Right lobe of liver (tissue), 4 donors: ENCODE results near the gene FGGY.

Source experiments
- POLR2A ChIP-seq: fragments of 450-650 bp; IDR thresholded peaks from one replicate; pipeline ENCODE4 v1.6.1; 2017; ENCODE audit warnings: antibody characterized with exemption, mild to moderate bottlenecking
- TF ChIP-seq, protein P1 (sequence below), 4 donors: fragments of 200-600 bp in 3 of 4; fragments of 450-650 bp in 1 of 4; IDR thresholded peaks; one replicate each; pipeline versions ENCODE4 v1.5.1 to v1.8.0; 2016 to 2022; ENCODE audit warnings: antibody characterized with exemption in 4 of 4, mild to moderate bottlenecking in 2 of 4
- donor health status: DM: no; HTN: no; CAD: no.
- donor health status: DM: no; HTN: no; CAD: no.
- donor health status: DM: no; HTN: yes; CAD: no.

DNA sequence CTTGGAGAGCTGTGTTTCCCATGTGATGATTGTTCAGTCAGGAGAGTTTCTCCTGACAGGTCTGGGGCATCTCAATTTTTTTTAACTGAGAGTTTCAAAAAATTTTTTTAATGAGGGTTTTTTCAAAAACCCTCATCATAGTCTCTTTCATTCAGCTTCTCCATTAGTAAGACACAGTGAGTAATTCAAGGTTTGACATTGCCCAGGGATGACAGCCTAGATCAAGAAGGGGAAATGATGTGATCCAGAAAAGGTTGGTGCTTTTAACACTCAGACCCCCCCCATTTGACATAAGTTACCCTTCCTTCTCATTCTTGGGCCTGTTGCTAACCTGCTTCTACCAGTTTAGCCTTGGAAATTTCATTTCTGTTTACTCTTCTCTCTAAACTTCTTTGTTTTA is 328.5 kb downstream of the FGGY start:
- TF ChIP-seq, protein P1, sequence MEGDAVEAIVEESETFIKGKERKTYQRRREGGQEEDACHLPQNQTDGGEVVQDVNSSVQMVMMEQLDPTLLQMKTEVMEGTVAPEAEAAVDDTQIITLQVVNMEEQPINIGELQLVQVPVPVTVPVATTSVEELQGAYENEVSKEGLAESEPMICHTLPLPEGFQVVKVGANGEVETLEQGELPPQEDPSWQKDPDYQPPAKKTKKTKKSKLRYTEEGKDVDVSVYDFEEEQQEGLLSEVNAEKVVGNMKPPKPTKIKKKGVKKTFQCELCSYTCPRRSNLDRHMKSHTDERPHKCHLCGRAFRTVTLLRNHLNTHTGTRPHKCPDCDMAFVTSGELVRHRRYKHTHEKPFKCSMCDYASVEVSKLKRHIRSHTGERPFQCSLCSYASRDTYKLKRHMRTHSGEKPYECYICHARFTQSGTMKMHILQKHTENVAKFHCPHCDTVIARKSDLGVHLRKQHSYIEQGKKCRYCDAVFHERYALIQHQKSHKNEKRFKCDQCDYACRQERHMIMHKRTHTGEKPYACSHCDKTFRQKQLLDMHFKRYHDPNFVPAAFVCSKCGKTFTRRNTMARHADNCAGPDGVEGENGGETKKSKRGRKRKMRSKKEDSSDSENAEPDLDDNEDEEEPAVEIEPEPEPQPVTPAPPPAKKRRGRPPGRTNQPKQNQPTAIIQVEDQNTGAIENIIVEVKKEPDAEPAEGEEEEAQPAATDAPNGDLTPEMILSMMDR (IDR thresholded peaks at IDR 0.05) = no peak
- TF ChIP-seq POLR2A = no peak
